Calu3 (cell line): ENCODE results near the gene ALK. TPM values are rescaled to one million over a fixed set of nuclear protein-coding genes. Genes with fewer than 3 reads are reported as not detected.

ENCODE experiments used
- BruUV-seq: library from RNA; stranded (reverse); fragments of 400-500 nt; replicated peaks from 2 replicates; lab custom pipeline; 2021; lab: Mats Ljungman, UMichigan
- CTCF ChIA-PET: fragments of 300-600 bp; sonication (Branson Sonifier 250); formaldehyde crosslinking; loops from one replicate; lab custom pipeline; 2022; ENCODE audit warnings: antibody characterized with exemption; lab: Charles Lee
- DNase-seq: peaks from one replicate; pipeline ENCODE4 v3.0.0; 2022
- H3K27ac Mint-ChIP-seq: one replicate; pipeline ENCODE4 v1.8.0; 2022; ENCODE audit warnings: mixed read lengths; ENCODE audit not compliant: unreplicated experiment
- H3K27me3 Mint-ChIP-seq: one replicate; pipeline ENCODE4 v1.8.0; 2022; ENCODE audit warnings: mixed read lengths; ENCODE audit not compliant: unreplicated experiment
- H3K36me3 Mint-ChIP-seq: one replicate; pipeline ENCODE4 v1.8.0; 2022; ENCODE audit warnings: mild to moderate bottlenecking, moderate library complexity, mixed read lengths; ENCODE audit not compliant: insufficient read depth, unreplicated experiment
- H3K4me1 Mint-ChIP-seq: one replicate; pipeline ENCODE4 v1.8.0; 2022; ENCODE audit warnings: mild to moderate bottlenecking, low read depth, mixed read lengths; ENCODE audit not compliant: unreplicated experiment
- H3K4me3 Mint-ChIP-seq: one replicate; pipeline ENCODE4 v1.8.0; 2022; ENCODE audit warnings: mild to moderate bottlenecking, low read depth, moderate library complexity, mixed read lengths; ENCODE audit not compliant: unreplicated experiment
- H3K9me3 Mint-ChIP-seq: one replicate; pipeline ENCODE4 v1.8.0; 2022; ENCODE audit warnings: low read depth, mixed read lengths; ENCODE audit not compliant: unreplicated experiment
- CTCF ChIP-seq: fragments of 200-600 bp; IDR thresholded peaks from one replicate; pipeline ENCODE4 v1.8.0; 2022; ENCODE audit warnings: antibody characterized with exemption; ENCODE audit not compliant: unreplicated experiment
- intact Hi-C: fragments of 100-400 bp; cut with micrococcal nuclease; formaldehyde crosslinking; loops from one replicate; pipeline ENCODE4 v1.10.0; 2022; ENCODE audit not compliant: unreplicated experiment
- total RNA-seq: library from RNA; stranded (reverse); gene quantifications from 2 replicates; pipeline ENCODE4 v1.2.3, GENCODE V29; 2022

ALK gene
- total RNA-seq, 1 experiment from 2014 or later, result not detected

DNA sequence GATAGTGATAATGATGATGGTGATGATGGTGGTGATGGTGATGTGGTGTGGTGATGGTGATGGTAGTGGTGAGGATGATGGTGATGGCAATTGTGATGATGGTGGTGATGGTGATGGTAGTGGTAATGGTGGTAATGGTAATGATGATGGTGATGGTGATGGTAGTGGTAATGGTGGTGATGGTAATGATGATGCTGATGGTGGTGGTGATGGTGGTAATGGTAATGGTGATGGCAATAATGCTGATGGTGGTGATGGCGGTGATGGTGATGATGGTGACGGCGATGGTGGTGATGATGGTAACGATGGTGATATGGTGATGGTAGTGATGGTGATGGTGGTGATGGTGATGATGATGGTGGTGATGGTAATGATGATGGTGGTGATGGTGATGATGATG, 45.0 kb downstream of the ALK start:
- H3K27ac Mint-ChIP-seq, result no peak overlapping the region
- no peak for TF ChIP-seq CTCF

GRCh38 chr2:29874745-29875144, 46.6 kb downstream of the ALK start:
- Mint-ChIP-seq H3K27me3 (peaks cover 20% of the 10 kb centered on the region), H3K36me3 (no peaks in the 10 kb centered on the region), H3K4me3 (no peak overlapping the region), H3K4me1 (peaks cover 16% of the 10 kb centered on the region), H3K9me3 (no peaks in the 10 kb centered on the region), H3K27ac (no peak overlapping the region)
- no peak for DNase-seq
- intact Hi-C loops, result no loop called here
- no TSS peak for BruUV-seq
- CTCF ChIA-PET, result no interaction called here
- TF ChIP-seq CTCF, result no peak

More for the DNA sequence above, 45.0 kb downstream of the ALK start:
- peaks cover 17% of the 10 kb centered on the region for H3K4me1 Mint-ChIP-seq
- BruUV-seq, result no TSS peak
- H3K4me3 Mint-ChIP-seq, result no peak overlapping the region
- H3K27me3 Mint-ChIP-seq, result peaks cover 20% of the 10 kb centered on the region
- intact Hi-C loops, result no loop called here
- no peak for DNase-seq
- H3K9me3 Mint-ChIP-seq, result no peaks in the 10 kb centered on the region
- H3K36me3 Mint-ChIP-seq, result no peaks in the 10 kb centered on the region
- CTCF ChIA-PET, result no interaction called here

- BruUV-seq, result no TSS peak
- no peak for TF ChIP-seq CTCF
- peaks cover 34% of the 10 kb centered on the region for H3K27me3 Mint-ChIP-seq
- no peaks in the 10 kb centered on the region for H3K4me1 Mint-ChIP-seq
- CTCF ChIA-PET, result no interaction called here
- H3K36me3 Mint-ChIP-seq, result no peaks in the 10 kb centered on the region
- H3K4me3 Mint-ChIP-seq, result no peak overlapping the region
- H3K27ac Mint-ChIP-seq, result no peak overlapping the region
- intact Hi-C loops, result no loop called here
- H3K9me3 Mint-ChIP-seq, result no peaks in the 10 kb centered on the region
- DNase-seq, result no peak
These were observed 48.5 kb downstream of the ALK start for GRCh38 chr2:29872870-29873269.

GRCh38 chr2:29871541-29871940, 49.8 kb downstream of the ALK start:
- H3K9me3 Mint-ChIP-seq, result no peaks in the 10 kb centered on the region
- H3K4me1 Mint-ChIP-seq, result no peaks in the 10 kb centered on the region
- H3K27ac Mint-ChIP-seq, result no peak overlapping the region
- BruUV-seq, result no TSS peak
- intact Hi-C loops, result no loop called here
- no peak overlapping the region for H3K4me3 Mint-ChIP-seq
- peaks cover 47% of the 10 kb centered on the region for H3K27me3 Mint-ChIP-seq
- CTCF ChIA-PET, result no interaction called here
- H3K36me3 Mint-ChIP-seq, result no peaks in the 10 kb centered on the region
- DNase-seq, result no peak
- no peak for TF ChIP-seq CTCF
